PFSK-1 (cell line): ENCODE data around the gene TMEM175.

Experiments used
- POLR2AphosphoS5 ChIP-seq: IDR thresholded peaks from 2 replicates; pipeline ENCODE4 v1.6.1; 2012; ENCODE audit warnings: low read depth, mild to moderate bottlenecking, control low read depth, low read length, moderate library complexity
- REST ChIP-seq, 2 experiments: IDR thresholded peaks; 2 replicates each; pipeline versions ENCODE4 v1.6.1 to v1.8.0; 2011 to 2012; ENCODE audit warnings: low read depth in 2 of 2, low read length in 2 of 2, control low read depth in 1 of 2, inconsistent platforms in 1 of 2, mild to moderate bottlenecking in 1 of 2, moderate library complexity in 1 of 2; ENCODE audit not compliant: insufficient read depth in 1 of 2
- SIN3A ChIP-seq: IDR thresholded peaks from 2 replicates; pipeline ENCODE4 v1.6.1; 2012; ENCODE audit warnings: mild to moderate bottlenecking, low read length, moderate library complexity, borderline replicate concordance; ENCODE audit not compliant: insufficient read depth
- TAF1 ChIP-seq: IDR thresholded peaks from 2 replicates; pipeline ENCODE4 v1.6.1; 2012; ENCODE audit warnings: low read length, control low read depth, borderline replicate concordance; ENCODE audit not compliant: insufficient read depth

GRCh38 chr4:992297-993110 lies 60.2 kb downstream of the TMEM175 start:
- TF ChIP-seq REST (IDR thresholded peaks at IDR 0.05; ENCODE audit: insufficient read depth in 1 of 2, low read depth in 2 of 2, low read length in 2 of 2) (no peak), POLR2AphosphoS5 (no peak), SIN3A (no peak), TAF1 (no peak)
